K562 (cell line): ENCODE results near the gene RSPRY1. TPM values are rescaled to one million over a fixed set of nuclear protein-coding genes. Genes with fewer than 3 reads are reported as not detected.

Source experiments
- ZBTB17 ChIP-seq: fragments of 450-650 bp; formaldehyde crosslinking; IDR thresholded peaks from 2 replicates; pipeline ENCODE4 v1.4.0; 2020; ENCODE audit warnings: mild to moderate bottlenecking
- polyA plus RNA-seq, 8 experiments: library from polyadenylated mRNA; depleted of rRNA in 4 of 8; stranded (reverse) in 5 of 8; unstranded in 3 of 8; fragments of >200 nt; fragmentation: Nextera tagmentation in 2 of 8; fragmentation: Illumina TruSeq in 1 of 8; extraction: Ambion mirVana in 2 of 8; extraction: Trizol in 1 of 8; gene quantifications; 2 replicates each; pipeline versions ENCODE4 v1.2.1 to v1.2.3, GENCODE V29; 2011 to 2014; ENCODE audit warnings: inconsistent platforms in 1 of 8, missing spikeins in 1 of 8
- total RNA-seq, 7 experiments: library from RNA; depleted of rRNA in 6 of 7; stranded (reverse); fragments of >200 nt in 6 of 7; fragmentation: Illumina TruSeq in 2 of 7; extraction: Trizol in 2 of 7; gene quantifications; 2 replicates each; pipeline versions ENCODE4 v1.2.1 to v1.2.3, GENCODE V29; 2011 to 2021; ENCODE audit warnings: low replicate concordance in 1 of 7
- TF ChIP-seq, protein P1 (sequence below): fragments of 450-650 bp; IDR thresholded peaks from 2 replicates; pipeline ENCODE4 v1.6.1; 2016; ENCODE audit warnings: mild to moderate bottlenecking, moderate library complexity

RSPRY1 gene
- total and polyA plus RNA-seq, 9 of the 15 experiments (the other 6 are each of a cell fraction or from before 2014, with no cell fraction given): 10.2 to 27.8 (median 20.8) TPM

- TF ChIP-seq, protein P1, sequence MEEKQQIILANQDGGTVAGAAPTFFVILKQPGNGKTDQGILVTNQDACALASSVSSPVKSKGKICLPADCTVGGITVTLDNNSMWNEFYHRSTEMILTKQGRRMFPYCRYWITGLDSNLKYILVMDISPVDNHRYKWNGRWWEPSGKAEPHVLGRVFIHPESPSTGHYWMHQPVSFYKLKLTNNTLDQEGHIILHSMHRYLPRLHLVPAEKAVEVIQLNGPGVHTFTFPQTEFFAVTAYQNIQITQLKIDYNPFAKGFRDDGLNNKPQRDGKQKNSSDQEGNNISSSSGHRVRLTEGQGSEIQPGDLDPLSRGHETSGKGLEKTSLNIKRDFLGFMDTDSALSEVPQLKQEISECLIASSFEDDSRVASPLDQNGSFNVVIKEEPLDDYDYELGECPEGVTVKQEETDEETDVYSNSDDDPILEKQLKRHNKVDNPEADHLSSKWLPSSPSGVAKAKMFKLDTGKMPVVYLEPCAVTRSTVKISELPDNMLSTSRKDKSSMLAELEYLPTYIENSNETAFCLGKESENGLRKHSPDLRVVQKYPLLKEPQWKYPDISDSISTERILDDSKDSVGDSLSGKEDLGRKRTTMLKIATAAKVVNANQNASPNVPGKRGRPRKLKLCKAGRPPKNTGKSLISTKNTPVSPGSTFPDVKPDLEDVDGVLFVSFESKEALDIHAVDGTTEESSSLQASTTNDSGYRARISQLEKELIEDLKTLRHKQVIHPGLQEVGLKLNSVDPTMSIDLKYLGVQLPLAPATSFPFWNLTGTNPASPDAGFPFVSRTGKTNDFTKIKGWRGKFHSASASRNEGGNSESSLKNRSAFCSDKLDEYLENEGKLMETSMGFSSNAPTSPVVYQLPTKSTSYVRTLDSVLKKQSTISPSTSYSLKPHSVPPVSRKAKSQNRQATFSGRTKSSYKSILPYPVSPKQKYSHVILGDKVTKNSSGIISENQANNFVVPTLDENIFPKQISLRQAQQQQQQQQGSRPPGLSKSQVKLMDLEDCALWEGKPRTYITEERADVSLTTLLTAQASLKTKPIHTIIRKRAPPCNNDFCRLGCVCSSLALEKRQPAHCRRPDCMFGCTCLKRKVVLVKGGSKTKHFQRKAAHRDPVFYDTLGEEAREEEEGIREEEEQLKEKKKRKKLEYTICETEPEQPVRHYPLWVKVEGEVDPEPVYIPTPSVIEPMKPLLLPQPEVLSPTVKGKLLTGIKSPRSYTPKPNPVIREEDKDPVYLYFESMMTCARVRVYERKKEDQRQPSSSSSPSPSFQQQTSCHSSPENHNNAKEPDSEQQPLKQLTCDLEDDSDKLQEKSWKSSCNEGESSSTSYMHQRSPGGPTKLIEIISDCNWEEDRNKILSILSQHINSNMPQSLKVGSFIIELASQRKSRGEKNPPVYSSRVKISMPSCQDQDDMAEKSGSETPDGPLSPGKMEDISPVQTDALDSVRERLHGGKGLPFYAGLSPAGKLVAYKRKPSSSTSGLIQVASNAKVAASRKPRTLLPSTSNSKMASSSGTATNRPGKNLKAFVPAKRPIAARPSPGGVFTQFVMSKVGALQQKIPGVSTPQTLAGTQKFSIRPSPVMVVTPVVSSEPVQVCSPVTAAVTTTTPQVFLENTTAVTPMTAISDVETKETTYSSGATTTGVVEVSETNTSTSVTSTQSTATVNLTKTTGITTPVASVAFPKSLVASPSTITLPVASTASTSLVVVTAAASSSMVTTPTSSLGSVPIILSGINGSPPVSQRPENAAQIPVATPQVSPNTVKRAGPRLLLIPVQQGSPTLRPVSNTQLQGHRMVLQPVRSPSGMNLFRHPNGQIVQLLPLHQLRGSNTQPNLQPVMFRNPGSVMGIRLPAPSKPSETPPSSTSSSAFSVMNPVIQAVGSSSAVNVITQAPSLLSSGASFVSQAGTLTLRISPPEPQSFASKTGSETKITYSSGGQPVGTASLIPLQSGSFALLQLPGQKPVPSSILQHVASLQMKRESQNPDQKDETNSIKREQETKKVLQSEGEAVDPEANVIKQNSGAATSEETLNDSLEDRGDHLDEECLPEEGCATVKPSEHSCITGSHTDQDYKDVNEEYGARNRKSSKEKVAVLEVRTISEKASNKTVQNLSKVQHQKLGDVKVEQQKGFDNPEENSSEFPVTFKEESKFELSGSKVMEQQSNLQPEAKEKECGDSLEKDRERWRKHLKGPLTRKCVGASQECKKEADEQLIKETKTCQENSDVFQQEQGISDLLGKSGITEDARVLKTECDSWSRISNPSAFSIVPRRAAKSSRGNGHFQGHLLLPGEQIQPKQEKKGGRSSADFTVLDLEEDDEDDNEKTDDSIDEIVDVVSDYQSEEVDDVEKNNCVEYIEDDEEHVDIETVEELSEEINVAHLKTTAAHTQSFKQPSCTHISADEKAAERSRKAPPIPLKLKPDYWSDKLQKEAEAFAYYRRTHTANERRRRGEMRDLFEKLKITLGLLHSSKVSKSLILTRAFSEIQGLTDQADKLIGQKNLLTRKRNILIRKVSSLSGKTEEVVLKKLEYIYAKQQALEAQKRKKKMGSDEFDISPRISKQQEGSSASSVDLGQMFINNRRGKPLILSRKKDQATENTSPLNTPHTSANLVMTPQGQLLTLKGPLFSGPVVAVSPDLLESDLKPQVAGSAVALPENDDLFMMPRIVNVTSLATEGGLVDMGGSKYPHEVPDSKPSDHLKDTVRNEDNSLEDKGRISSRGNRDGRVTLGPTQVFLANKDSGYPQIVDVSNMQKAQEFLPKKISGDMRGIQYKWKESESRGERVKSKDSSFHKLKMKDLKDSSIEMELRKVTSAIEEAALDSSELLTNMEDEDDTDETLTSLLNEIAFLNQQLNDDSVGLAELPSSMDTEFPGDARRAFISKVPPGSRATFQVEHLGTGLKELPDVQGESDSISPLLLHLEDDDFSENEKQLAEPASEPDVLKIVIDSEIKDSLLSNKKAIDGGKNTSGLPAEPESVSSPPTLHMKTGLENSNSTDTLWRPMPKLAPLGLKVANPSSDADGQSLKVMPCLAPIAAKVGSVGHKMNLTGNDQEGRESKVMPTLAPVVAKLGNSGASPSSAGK: no peak
- no peak for TF ChIP-seq ZBTB17
- TF ChIP-seq, all 486 proteins: peak for 0
Observed at GRCh38 chr16:57151369-57151768, 34.8 kb upstream of the RSPRY1 start (continued).
